HG02943 (cell line): Measurements from ENCODE around the gene IDH3G.

ENCODE experiments used
- ATAC-seq: cut with Tn5 transposase; IDR thresholded peaks from one replicate; pipeline ENCODE4 v1.9.1; 2021; ENCODE audit warnings: mild to moderate bottlenecking, low read depth, moderate library complexity; ENCODE audit not compliant: unreplicated experiment

The IDH3G gene

DNA sequence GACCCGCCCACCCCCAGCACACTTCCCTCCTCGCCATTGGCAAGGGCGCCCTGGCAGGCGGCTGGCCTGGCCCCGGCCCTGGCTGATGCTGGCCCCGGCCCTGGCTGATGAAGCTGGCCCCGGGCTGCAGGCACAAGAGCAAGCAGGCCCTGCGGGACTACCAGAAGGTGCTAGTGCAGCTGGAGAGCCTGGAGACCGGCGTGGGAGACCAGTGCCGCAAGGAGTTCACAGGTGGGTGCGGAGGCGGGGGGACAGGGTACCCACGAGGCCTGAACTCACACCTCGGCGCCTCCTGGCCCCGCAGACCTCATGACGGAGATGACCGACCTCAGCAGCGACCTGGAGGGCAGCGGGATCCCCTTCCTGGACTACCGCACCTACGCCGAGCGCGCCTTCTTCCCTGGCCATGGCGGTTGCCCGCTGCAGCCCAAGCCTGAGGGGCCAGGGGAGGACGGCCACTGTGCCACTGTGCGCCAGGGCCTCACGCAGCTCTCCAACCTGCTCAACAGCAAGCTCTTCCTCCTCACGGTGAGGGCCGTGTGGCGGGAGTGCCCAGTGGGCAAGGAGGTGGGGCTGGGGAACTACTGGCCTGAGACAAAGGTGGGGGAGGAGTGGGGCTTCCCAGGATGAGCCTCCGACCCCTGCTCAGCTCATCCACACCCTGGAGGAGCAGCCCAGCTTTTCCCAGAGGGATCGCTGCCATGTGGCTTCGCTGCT lies 19.4 kb downstream of the IDH3G start:
- no peak for ATAC-seq

DNA sequence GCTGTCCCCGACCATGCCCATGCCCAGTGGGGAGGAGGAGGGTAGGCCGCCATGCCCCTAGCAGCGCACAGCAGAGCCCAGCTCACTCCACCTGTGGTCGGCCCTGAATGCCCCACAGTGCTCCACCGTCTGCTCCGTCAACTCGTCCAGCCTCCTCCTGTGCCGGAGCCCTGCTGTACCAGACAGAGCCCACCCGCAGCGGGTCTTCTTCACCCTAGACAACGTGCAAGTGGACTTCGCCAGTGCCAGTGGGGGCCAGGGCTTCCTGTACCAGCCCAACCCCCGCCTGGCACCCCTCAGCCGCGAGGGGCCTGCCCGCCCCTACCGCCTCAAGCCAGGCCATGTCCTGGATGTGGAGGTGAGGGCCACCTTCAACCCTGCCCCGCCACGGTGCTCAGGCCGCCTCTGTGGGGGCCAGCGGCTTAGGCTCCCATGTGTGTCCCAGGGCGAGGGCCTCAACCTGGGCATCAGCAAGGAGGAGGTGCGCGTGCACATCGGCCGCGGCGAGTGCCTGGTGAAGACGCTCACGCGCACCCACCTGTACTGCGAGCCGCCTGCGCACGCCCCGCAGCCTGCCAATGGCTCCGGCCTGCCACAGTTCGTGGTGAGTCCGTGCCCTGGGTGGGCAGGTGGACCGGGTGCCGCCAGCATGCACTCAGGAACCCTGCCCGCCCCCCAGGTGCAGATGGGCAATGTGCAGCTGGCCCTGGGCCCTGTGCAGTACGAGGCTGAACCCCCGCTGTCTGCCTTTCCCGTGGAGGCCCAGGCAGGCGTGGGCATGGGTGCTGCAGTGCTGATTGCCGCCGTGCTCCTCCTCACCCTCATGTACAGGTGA lies 20.2 kb downstream of the IDH3G start:
- no peak for ATAC-seq

DNA sequence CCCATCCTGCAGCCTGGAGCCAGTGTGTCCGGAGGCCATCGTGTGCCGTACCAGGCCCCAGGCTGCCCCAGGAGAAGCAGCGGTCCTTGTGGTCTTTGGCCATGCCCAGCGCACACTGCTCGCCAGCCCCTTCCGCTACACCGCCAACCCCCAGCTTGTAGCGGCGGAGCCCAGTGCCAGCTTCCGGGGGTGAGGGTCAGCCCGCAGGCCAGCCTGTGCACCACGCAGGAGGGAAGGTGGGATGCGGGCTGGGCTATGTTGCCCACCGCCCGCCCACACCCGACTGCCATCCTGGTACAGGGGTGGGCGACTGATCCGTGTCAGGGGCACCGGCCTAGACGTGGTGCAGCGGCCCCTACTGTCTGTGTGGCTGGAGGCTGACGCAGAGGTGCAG lies 21.0 kb downstream of the IDH3G start:
- ATAC-seq = no peak

DNA sequence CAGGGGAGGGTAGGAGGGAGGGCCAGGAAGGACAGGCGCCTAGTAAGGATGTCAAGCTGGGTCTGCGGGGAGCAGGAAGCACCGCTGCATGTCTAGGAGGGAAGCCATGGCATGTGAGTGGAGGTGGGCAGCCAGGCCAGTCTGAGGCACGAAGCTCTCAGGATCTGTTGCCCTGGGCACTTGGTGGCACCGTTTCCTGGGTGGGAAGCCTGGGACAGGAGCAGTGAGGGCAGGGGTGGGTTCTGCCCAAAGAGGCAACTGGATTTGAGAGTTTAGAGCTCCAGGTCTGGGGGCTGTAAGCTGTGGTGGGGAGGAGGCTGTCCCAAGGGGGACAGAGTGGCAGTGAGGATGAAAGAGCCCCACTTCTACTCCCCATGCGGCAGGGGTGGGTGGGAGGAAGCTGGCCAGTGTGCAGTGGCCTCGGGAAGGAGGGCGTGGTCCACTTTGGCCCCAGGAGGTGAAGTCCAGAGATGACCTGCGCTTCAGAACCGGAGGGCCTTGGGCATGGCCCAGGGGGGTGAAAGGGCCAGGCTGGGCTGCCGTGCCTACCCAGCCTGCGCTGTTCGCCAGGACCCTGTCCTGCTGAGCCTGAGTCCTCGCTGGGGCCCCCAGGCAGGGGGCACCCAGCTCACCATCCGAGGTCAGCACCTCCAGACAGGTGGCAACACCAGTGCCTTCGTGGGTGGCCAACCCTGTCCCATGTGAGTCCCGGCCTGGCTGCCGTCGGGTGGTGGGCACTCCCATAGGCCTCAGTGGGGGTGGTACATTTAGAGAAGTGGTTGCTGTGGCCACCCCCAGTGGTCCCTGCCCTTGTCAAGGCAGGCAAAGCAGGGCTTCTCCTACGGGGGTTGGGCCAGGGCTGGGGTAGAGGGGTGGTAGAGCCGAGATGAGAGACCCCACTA lies 21.6 kb downstream of the IDH3G start:
- no peak for ATAC-seq

DNA sequence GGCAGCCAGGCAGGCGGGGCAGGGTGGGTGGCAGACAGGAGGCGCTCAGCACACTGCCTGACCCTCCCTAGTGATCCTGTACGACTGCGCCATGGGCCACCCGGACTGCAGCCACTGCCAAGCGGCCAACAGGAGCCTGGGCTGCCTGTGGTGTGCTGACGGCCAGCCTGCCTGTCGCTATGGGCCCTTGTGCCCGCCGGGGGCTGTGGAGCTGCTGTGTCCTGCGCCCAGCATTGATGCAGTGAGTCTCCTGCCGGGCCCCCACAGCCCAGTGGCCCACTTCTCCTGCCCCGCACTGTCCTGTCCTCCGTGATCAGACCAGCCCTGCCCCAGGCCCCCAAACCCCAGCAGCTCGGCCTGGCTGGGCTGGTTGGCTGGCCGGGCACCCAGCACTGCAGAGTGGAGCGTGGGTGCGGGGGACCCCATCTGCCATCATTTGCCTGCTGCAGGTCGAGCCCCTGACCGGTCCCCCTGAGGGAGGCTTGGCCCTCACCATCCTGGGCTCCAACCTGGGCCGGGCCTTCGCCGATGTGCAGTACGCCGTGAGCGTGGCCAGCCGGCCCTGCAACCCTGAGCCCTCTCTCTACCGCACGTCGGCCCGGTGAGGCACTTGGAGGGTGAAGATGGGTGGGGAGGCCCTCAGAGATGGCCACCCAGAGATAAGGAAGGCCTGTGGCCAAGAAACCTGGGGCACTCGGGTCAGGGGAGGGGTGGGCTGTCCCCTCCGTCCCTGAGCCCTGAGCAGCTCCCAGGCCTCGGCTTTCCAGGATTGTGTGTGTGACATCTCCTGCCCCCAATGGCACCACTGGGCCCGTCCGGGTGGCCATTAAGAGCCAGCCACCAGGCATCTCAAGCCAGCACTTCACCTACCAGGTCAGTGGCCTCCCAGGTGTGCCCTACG lies 22.5 kb downstream of the IDH3G start:
- no peak for ATAC-seq

DNA sequence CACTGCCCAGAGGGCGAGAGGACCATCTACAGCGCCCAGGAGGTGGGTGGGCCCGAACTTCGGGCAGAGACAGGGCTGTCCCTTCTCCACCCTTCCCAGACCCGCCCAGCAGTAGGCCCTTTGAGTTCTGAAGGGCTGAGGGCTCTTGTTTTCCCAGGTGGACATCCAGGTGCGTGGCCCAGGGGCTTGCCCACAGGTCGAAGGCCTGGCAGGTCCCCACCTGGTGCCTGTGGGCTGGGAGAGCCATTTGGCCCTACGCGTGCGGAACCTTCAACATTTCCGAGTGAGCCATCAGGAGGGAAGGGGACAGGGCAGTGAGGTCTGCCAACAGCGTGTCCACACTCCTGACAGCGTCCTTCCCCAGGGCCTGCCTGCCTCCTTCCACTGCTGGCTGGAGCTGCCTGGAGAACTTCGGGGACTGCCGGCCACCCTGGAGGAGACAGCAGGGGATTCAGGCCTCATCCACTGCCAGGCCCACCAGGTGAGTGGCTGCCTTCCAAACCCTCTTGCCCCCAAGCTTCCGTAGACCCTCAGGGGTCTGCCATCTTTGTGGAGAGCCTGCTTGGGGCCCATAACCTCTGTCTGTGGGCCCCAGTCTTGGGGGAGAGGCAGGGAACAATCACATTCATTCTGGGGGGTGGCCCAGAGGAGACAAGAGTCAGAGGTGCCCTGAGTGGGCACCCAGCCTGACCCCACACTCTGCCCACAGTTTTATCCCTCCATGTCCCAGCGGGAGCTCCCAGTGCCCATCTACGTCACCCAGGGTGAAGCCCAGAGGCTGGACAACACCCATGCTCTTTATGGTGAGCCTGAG lies 23.4 kb downstream of the IDH3G start:
- ATAC-seq = no peak

DNA sequence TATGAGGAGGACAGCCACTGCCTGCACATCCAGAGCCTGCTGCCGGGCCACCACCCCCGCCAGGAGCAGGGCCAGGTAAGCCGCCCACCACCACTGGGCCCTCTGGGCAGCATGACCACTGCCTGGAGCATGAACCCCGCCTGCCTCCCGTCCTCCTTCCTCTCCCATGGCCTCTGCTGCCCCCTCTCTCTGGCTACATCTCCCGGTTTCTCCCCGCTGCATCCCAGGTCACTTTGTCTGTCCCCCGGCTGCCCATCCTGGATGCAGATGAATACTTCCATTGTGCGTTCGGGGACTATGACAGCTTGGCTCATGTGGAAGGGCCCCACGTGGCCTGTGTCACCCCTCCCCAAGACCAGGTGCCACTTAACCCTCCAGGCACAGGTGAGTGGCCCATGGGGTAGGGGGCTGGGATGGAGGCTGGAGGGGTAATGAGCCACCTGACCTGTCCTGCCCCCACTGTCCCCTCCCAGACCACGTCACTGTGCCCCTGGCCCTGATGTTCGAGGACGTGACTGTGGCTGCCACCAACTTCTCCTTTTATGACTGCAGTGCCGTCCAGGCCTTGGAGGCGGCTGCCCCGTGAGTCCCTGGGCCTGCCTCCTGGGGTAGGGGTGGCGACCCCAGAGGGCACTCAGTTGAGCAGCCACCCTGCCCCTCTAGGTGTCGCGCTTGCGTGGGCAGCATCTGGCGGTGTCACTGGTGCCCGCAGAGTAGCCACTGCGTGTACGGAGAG lies 24.1 kb downstream of the IDH3G start:
- ATAC-seq = no peak

DNA sequence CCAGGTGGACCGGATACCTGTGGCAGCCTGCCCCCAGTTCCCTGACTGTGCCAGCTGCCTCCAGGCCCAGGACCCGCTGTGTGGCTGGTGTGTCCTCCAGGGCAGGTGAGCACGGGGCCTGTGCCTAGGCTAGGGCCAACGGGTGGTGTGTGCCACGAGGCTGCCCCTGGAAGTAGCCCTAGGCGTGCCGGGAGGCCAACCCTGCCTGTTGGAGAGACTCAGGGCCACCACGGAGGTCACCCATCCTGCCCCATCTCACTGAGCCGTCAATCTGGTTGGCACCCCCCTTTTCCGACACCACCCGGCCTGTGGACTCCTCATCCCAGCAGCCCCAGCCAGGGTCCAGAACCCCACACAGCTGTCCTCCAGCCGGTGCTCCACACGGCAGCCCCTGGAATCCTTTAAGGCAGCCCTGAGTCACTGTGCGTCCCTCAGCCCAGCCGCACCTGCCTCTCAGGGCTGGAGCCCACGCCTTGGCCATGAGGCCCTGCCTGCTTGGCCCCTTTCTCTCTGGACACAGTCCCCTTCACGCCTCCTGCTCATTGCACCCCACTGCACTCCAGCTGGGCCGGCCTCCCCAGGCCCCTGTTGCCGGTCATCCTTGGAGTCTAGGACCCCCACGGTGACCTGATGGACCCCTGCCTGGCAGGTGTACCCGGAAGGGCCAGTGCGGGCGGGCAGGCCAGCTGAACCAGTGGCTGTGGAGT lies 24.9 kb downstream of the IDH3G start:
- no peak for ATAC-seq

DNA sequence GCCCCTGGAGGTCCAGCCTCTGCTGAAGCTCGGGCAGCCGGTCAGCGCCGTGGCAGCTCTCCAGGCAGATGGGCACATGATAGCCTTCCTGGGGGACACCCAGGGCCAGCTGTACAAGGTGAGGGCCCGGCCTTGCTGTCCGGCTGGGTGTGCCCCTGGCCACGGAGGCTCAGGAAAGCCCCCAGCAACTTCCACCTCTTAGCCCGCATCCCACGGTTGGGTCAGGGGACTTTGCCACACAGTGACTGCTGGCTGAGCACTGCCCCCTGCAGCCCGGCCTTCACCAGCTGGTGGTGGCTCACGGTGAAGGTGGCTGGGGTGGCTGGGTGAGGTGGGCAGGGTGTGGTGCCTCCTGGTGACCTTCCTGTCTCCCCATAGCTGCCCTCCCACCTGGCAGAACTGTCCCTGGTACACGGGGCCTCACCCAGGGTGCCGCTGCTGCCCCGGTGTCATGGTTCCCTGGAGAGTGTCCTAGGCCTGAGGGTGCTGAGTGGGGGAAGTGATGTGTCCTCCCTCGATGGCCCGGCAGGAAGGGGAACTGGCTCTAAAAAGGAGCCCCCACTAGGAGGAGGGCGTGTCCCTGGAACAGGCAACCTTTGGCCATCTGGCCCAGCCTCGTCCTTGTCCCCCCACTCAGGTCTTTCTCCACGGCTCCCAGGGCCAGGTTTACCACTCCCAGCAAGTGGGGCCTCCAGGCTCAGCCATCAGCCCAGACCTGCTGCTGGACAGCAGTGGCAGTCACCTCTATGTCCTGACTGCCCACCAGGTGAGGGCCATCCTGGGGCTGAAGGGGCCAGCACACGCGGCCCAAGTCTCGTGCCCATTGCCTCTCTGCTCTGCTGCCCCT lies 25.6 kb downstream of the IDH3G start:
- no peak for ATAC-seq

DNA sequence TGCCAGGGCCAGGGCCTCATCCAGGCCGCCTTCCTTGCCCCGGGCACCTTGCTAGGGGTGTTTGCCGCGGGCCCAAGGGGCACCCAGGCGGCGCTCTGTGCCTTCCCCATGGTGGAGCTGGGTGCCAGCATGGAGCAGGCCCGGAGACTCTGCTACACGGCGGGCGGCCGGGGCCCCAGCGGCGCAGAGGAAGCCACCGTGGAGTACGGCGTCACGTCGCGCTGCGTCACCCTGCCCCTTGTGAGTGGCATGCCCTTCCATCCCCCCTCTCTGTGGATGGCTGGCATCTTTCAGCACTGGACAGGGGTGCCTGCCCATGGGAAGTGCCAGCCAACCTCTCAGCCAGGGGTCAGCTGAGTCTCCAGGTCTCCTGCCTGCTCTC lies 26.5 kb downstream of the IDH3G start:
- no peak for ATAC-seq

DNA sequence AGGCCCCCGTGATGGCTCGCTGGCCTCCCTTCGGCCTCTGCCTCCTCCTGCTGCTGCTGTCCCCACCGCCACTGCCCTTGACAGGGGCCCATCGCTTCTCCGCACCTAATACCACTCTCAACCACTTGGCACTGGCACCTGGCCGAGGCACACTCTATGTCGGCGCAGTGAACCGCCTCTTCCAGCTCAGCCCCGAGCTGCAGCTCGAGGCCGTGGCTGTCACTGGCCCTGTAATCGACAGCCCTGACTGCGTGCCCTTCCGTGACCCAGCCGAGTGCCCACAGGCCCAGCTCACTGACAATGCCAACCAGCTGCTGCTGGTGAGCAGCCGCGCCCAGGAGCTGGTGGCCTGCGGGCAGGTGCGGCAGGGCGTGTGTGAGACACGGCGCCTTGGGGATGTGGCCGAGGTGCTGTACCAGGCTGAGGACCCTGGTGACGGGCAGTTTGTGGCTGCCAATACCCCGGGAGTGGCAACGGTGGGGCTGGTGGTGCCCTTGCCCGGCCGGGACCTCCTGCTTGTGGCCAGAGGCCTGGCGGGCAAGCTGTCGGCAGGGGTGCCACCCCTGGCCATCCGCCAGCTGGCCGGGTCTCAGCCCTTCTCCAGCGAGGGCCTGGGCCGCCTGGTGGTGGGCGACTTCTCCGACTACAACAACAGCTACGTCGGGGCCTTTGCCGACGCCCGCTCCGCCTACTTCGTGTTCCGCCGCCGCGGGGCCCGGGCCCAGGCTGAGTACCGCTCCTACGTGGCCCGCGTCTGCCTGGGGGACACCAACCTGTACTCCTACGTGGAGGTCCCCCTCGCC lies 27.1 kb downstream of the IDH3G start:
- ATAC-seq = no peak

DNA sequence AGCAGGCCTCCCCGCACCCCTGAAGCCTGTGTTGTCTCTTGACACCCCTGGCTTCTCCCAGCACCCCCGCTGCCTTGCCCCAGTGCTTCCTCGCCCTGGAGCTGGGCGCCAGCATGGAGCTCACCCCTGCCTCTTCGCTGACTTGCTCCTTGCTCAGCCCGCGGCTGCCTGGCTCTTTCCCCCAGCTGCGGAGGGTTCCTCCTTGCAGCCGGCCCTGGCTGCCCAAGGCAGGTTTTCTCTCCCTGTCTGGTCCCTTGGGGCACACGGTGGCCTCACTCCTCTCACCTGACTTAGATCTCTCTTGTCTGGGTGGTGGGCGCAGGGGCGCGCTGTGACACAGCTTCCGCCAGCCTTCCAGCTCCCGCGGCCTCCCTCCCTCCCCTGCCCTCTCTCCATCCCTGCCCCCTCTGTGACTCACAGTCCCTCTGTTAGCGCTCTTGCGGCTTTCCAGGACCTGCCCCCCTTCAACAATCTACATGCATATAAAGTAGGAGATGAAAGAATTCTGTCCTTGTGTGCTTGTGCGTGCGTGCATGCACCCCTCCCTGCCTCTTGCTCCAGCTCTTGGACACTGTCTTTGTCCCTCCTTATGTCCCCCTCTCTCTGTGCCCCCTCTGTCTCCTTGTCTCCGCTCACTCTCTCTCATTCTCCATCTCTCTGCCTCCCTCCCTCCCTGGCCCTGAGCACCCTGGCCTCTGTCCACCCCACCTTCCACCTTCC lies 27.9 kb downstream of the IDH3G start:
- ATAC-seq = no peak

DNA sequence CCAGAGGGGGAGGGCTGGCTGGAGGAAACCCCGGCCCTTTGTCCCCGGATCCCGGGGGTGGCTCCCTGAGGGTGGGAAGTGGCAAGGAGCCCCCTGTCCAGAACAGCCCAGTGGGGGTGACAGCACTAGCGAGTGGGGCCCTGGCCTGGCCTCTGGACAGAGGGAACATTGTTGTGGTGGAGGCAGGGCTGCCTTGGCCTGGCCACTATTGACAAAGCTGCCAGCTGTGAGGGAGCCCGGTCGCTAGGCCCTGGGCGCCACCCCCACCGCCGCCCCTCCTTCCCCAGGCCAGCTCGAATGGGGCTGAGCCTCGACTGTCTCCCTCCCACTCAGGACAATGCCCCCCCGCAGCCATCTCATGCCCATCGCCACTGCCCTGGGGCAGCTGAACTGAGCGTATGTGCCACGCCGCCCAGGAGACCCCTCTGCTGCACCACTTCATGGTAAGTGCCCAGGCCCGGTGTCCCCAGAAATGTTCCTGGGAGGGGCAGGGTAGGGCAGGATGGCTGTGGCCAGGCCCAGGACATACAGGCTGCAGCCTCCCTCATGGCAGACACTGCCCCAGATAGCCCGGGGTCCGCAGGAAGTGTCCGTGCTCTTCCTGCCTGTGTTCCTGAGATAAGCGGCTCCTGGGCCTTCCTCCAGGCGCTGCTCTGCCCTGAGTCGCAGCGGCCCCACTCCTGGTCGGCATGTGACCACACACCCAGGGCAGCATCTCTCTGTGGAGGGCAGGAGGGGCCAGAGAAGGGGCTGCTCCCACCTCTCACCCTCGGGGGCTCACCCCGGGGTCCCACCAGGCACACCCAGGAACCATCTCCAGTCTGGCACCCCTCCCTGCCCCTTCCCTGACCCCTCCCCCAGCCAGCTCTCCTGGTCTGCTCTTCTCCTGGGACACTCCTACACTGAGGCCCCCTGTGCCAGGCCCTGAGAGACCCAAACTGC lies 28.8 kb downstream of the IDH3G start:
- ATAC-seq = no peak

DNA sequence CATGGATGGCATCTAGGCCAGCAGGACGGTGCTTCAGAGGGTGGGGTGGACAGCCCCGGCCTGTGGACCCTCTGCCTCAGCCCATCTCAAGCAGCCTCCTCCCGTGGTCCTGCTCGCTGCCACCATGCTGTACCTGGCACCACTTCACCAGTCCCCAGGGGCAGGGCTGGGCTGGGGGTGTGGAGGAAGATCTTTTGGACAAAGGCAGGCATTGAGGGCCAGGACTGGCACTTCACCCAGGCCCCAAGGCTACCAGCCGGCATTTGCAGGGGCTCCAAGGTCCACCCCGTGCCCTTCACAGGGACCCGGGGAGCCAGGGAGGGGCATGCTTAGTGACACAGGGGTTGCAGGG lies 29.4 kb downstream of the IDH3G start:
- no peak for ATAC-seq
